OCI-LY1 (cell line): ENCODE data around the gene NELL1.

Experiments used
- H2AFZ ChIP-seq: fragments of 200-600 bp; sonication (generic), shearing (Covaris generic); 2 replicates; pipeline ENCODE4 v1.6.0; 2014; ENCODE audit warnings: antibody characterized with exemption, mild to moderate bottlenecking, low read length
- H3F3A ChIP-seq: fragments of 200-600 bp; sonication (generic), shearing (Covaris generic); 2 replicates; pipeline ENCODE4 v1.6.0; 2014; ENCODE audit warnings: mild to moderate bottlenecking, antibody characterized with exemption, low read length, moderate library complexity; ENCODE audit not compliant: insufficient read depth
- H3K27ac ChIP-seq: fragments of 200-600 bp; sonication (generic); 2 replicates; pipeline ENCODE4 v1.5.1; 2014; ENCODE audit warnings: low read length, mixed run types, mild to moderate bottlenecking, low read depth; ENCODE audit not compliant: poor library complexity, severe bottlenecking
- H3K27me3 ChIP-seq: fragments of 200-600 bp; sonication (generic); 2 replicates; pipeline ENCODE4 v1.6.0; 2014; ENCODE audit warnings: antibody characterized with exemption, mild to moderate bottlenecking, low read length, moderate library complexity; ENCODE audit not compliant: insufficient read depth
- H3K36me3 ChIP-seq: fragments of 200-600 bp; sonication (generic); 2 replicates; pipeline ENCODE4 v1.6.1; 2014; ENCODE audit warnings: mild to moderate bottlenecking, antibody characterized with exemption, low read length, moderate library complexity, mixed read lengths; ENCODE audit not compliant: insufficient read depth
- H3K4me1 ChIP-seq: fragments of 200-600 bp; sonication (generic); 2 replicates; pipeline ENCODE4 v1.5.1; 2014; ENCODE audit warnings: mild to moderate bottlenecking, low read length, moderate library complexity; ENCODE audit not compliant: insufficient read depth, severe bottlenecking
- H3K4me2 ChIP-seq: fragments of 200-600 bp; sonication (generic), shearing (Covaris generic); 2 replicates; pipeline ENCODE4 v1.6.1; 2014; ENCODE audit warnings: low read length
- H3K4me3 ChIP-seq: fragments of 200-600 bp; sonication (generic); 2 replicates; pipeline ENCODE4 v1.5.1; 2014; ENCODE audit warnings: low read length, low read depth, mild to moderate bottlenecking, mixed read lengths; ENCODE audit not compliant: poor library complexity, severe bottlenecking
- H3K79me2 ChIP-seq: fragments of 200-600 bp; shearing (Covaris generic); 2 replicates; pipeline ENCODE4 v1.6.1; 2016; ENCODE audit warnings: mixed run types, low read length, mixed read lengths; ENCODE audit not compliant: insufficient read depth
- H3K9ac ChIP-seq: fragments of 200-600 bp; sonication (generic), shearing (Covaris generic); 2 replicates; pipeline ENCODE4 v1.6.1; 2014; ENCODE audit warnings: mild to moderate bottlenecking, low read length, mixed read lengths
- H3K9me2 ChIP-seq: fragments of 200-600 bp; sonication (generic), shearing (Covaris generic); 2 replicates; pipeline ENCODE4 v1.6.1; 2014; ENCODE audit warnings: low read depth, mild to moderate bottlenecking, low read length, mixed read lengths
- H3K9me3 ChIP-seq: fragments of 200-600 bp; shearing (Covaris generic); 2 replicates; pipeline ENCODE4 v1.6.1; 2014; ENCODE audit warnings: low read length, mixed read lengths
- H4K20me1 ChIP-seq: fragments of 200-600 bp; sonication (generic), shearing (Covaris generic); 2 replicates; pipeline ENCODE4 v1.6.0; 2016; ENCODE audit warnings: mild to moderate bottlenecking, low read length; ENCODE audit not compliant: insufficient read depth
- EZH2 ChIP-seq: fragments of 200-600 bp; sonication (generic), shearing (Covaris generic); IDR thresholded peaks from 2 replicates; pipeline ENCODE4 v1.8.0; 2017; ENCODE audit warnings: borderline replicate concordance, mixed run types, mild to moderate bottlenecking, antibody characterized with exemption, low read length, moderate library complexity, mixed read lengths
- TF ChIP-seq, protein P1 (sequence below): fragments of 200-600 bp; sonication (generic), shearing (Covaris generic); IDR thresholded peaks from 2 replicates; pipeline ENCODE4 v1.5.1; 2017; ENCODE audit warnings: mild to moderate bottlenecking, antibody characterized with exemption, low read length, moderate library complexity, mixed read lengths

The NELL1 gene

DNA sequence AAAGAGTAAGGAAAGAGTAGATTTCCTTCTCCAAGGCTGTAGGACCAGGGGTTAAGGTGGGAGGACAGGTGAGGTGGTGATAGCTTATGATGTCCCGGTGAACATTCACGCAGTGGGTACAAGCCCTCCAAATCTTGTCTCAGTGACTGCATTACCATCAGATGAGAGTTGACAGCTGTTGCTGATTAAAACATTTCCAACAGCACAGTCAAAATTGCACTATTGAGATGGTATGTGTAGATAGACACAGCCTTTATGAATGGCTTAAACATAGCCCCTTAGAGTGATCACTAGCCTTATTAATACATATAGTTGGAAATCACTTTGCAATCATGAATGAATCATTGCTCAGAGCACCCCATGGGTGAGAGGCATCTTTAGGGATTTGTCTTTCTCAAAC is 7.3 kb downstream of the NELL1 start:
- no peak overlapping the region for H3K4me3 ChIP-seq
- no peaks in the 10 kb centered on the region for H3K36me3 ChIP-seq
- no peaks in the 10 kb centered on the region for H3K27me3 ChIP-seq
- H3K27ac ChIP-seq, result no peak overlapping the region
- no peaks in the 10 kb centered on the region for H3K9me2 ChIP-seq
- no peak overlapping the region for H3K9ac ChIP-seq
- no peak overlapping the region for H2AFZ ChIP-seq
- H3K4me2 ChIP-seq, result no peak overlapping the region
- H4K20me1 ChIP-seq, result no peaks in the 10 kb centered on the region
- no peaks in the 10 kb centered on the region for H3K9me3 ChIP-seq
- H3K4me1 ChIP-seq, result no peaks in the 10 kb centered on the region
- H3F3A ChIP-seq, result no peaks in the 10 kb centered on the region
- TF ChIP-seq, protein P1, sequence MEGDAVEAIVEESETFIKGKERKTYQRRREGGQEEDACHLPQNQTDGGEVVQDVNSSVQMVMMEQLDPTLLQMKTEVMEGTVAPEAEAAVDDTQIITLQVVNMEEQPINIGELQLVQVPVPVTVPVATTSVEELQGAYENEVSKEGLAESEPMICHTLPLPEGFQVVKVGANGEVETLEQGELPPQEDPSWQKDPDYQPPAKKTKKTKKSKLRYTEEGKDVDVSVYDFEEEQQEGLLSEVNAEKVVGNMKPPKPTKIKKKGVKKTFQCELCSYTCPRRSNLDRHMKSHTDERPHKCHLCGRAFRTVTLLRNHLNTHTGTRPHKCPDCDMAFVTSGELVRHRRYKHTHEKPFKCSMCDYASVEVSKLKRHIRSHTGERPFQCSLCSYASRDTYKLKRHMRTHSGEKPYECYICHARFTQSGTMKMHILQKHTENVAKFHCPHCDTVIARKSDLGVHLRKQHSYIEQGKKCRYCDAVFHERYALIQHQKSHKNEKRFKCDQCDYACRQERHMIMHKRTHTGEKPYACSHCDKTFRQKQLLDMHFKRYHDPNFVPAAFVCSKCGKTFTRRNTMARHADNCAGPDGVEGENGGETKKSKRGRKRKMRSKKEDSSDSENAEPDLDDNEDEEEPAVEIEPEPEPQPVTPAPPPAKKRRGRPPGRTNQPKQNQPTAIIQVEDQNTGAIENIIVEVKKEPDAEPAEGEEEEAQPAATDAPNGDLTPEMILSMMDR, result no peak
- no peak for TF ChIP-seq EZH2
- no peaks in the 10 kb centered on the region for H3K79me2 ChIP-seq

DNA sequence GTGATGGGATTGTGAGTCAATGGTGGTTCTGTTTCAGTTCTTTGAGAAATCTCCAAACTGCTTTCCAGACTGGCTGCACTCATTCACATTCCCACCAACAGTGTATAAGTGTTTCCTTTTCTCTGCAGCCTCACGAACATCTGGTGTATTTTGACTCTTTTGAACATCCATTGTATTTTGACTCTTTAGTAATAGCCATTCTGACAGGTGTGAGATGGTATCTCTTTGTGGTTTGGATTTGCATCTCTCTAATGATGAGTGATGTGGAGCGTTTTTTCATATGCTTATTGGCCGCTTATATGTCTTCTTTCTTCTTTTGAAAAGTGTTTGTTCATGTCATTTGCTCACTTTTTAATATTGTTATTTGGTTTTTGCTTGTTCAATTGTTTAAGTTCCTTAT is 19.4 kb downstream of the NELL1 start:
- H3K4me2 ChIP-seq, result no peak overlapping the region
- H3K9me3 ChIP-seq, result no peaks in the 10 kb centered on the region
- no peaks in the 10 kb centered on the region for H3F3A ChIP-seq
- H3K4me1 ChIP-seq, result no peaks in the 10 kb centered on the region
- H4K20me1 ChIP-seq, result no peaks in the 10 kb centered on the region
- no peaks in the 10 kb centered on the region for H3K9me2 ChIP-seq
- no peak overlapping the region for H3K4me3 ChIP-seq
- no peaks in the 10 kb centered on the region for H3K79me2 ChIP-seq
- no peak overlapping the region for H2AFZ ChIP-seq
- no peak overlapping the region for H3K27ac ChIP-seq
- H3K9ac ChIP-seq, result no peak overlapping the region
- H3K36me3 ChIP-seq, result no peaks in the 10 kb centered on the region
- no peak for TF ChIP-seq EZH2
- TF ChIP-seq, protein P1, result no peak
- H3K27me3 ChIP-seq, result no peaks in the 10 kb centered on the region

DNA sequence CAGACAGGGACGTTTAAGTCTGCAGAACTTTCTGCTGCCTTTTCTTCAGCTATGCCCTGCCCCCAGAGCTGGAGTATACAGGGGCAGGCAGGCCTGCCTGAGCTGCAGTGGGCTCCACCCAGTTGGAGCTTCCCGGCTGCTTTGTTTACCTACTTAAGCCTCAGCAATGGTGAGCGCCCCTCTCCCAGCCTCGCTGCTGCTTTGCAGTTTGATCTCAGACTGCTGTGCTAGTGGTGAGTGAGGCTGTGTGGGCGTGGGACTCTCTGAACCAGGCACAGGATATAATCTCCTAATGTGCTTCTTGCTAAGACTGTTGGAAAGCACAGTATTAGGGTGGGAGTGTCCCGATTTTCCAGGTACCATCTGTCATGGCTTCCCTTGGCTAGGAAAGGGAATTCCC is 38.5 kb downstream of the NELL1 start:
- Histone ChIP-seq H3F3A (no peaks in the 10 kb centered on the region), H3K9me2 (no peaks in the 10 kb centered on the region), H2AFZ (no peak overlapping the region), H3K9me3 (no peaks in the 10 kb centered on the region), H3K4me2 (no peak overlapping the region), H3K36me3 (no peaks in the 10 kb centered on the region), H3K9ac (no peak overlapping the region), H3K27ac (no peak overlapping the region), H3K27me3 (no peaks in the 10 kb centered on the region), H3K4me1 (no peaks in the 10 kb centered on the region), H4K20me1 (no peaks in the 10 kb centered on the region), H3K4me3 (no peak overlapping the region), H3K79me2 (no peaks in the 10 kb centered on the region)
- no peak for TF ChIP-seq EZH2
- TF ChIP-seq, protein P1, result no peak
